IMR-90 (cell line): ENCODE data around the gene VSNL1. TPM values are rescaled to one million over a fixed set of nuclear protein-coding genes. Genes with fewer than 3 reads are reported as not detected.

Experiments used
- ATAC-seq: fragments of 200-7000 bp; cut with Tn5 transposase; 2 replicates; pipeline ENCODE4 v1.9.1; 2020; ENCODE audit warnings: low read depth, mild to moderate bottlenecking, moderate library complexity
- BruUV-seq: library from RNA; stranded (reverse); fragments of 400-500 nt; replicated peaks from 2 replicates; lab custom pipeline; 2021; lab: Mats Ljungman, UMichigan
- CTCF ChIA-PET: fragments of 300-600 bp; formaldehyde crosslinking; extraction: SDS; loops from one replicate; lab custom pipeline; 2021; ENCODE audit warnings: antibody characterized with exemption; lab: Yijun Ruan, JAX
- POLR2A ChIA-PET: fragments of 300-600 bp; sonication (Branson Sonifier 250); formaldehyde crosslinking; loops from one replicate; lab custom pipeline; 2022; ENCODE audit warnings: antibody characterized with exemption; ENCODE audit not compliant: unreplicated experiment; lab: Charles Lee
- DNase-seq: peaks from one replicate; pipeline ENCODE4 v3.0.0; 2013
- H2AFZ ChIP-seq: replicated peaks from 2 replicates; pipeline ENCODE3; 2013; ENCODE audit warnings: low read length, mild to moderate bottlenecking; ENCODE audit not compliant: poor library complexity
- H2AK5ac ChIP-seq: 2 replicates; pipeline ENCODE4 v1.6.1; 2013; ENCODE audit warnings: low read depth, low read length, inconsistent platforms
- H2AK9ac ChIP-seq: replicated peaks from 2 replicates; pipeline ENCODE3; 2013; ENCODE audit warnings: mild to moderate bottlenecking, low read depth, low read length, moderate library complexity; ENCODE audit not compliant: poor library complexity
- H2BK120ac ChIP-seq: 2 replicates; pipeline ENCODE4 v1.6.1; 2013; ENCODE audit warnings: low read depth, low read length, inconsistent platforms
- H2BK15ac ChIP-seq: 3 replicates; pipeline ENCODE4 v1.6.1; 2013; ENCODE audit warnings: low read depth, low read length, inconsistent platforms
- H2BK20ac ChIP-seq: 2 replicates; pipeline ENCODE4 v1.6.1; 2013; ENCODE audit warnings: low read depth, mild to moderate bottlenecking, inconsistent platforms, low read length, moderate library complexity
- H2BK5ac ChIP-seq: 2 replicates; pipeline ENCODE4 v1.6.1; 2013; ENCODE audit warnings: mild to moderate bottlenecking, low read depth, low read length, inconsistent platforms; ENCODE audit not compliant: poor library complexity, severe bottlenecking
- H3K14ac ChIP-seq: replicated peaks from 2 replicates; pipeline ENCODE4 v1.6.1; 2013; ENCODE audit warnings: low read depth, low read length, inconsistent platforms
- H3K18ac ChIP-seq: 2 replicates; pipeline ENCODE4 v1.6.1; 2013; ENCODE audit warnings: low read depth, low read length, control low read depth
- H3K23ac ChIP-seq: 2 replicates; pipeline ENCODE4 v1.6.1; 2013; ENCODE audit warnings: low read depth, low read length, inconsistent platforms
- H3K27ac ChIP-seq: 2 replicates; pipeline ENCODE4 v1.5.1; 2013; ENCODE audit warnings: mild to moderate bottlenecking, control low read depth, low read length; ENCODE audit not compliant: insufficient read depth
- H3K27me3 ChIP-seq: 2 replicates; pipeline ENCODE4 v1.6.1; 2013; ENCODE audit warnings: low read length; ENCODE audit not compliant: control insufficient read depth, insufficient read depth
- H3K36me3 ChIP-seq: 2 replicates; pipeline ENCODE4 v1.6.1; 2013; ENCODE audit warnings: low read length, mixed read lengths; ENCODE audit not compliant: control insufficient read depth, insufficient read depth
- H3K4ac ChIP-seq: 2 replicates; pipeline ENCODE4 v1.6.1; 2013; ENCODE audit warnings: low read depth, low read length, inconsistent platforms
- H3K4me1 ChIP-seq: 2 replicates; pipeline ENCODE4 v1.6.1; 2013; ENCODE audit warnings: low read length, mixed read lengths; ENCODE audit not compliant: control insufficient read depth, insufficient read depth
- H3K4me2 ChIP-seq: 2 replicates; pipeline ENCODE4 v1.6.1; 2013; ENCODE audit warnings: low read depth, mild to moderate bottlenecking, control low read depth, low read length, moderate library complexity
- H3K4me3 ChIP-seq: 2 replicates; pipeline ENCODE4 v1.5.1; 2013; ENCODE audit warnings: low read depth, mild to moderate bottlenecking, control low read depth, low read length, moderate library complexity; ENCODE audit not compliant: insufficient read depth
- H3K56ac ChIP-seq: 2 replicates; pipeline ENCODE4 v1.6.1; 2013; ENCODE audit warnings: low read length, inconsistent platforms; ENCODE audit not compliant: insufficient read depth; ENCODE audit errors: extremely low read depth
- H3K79me1 ChIP-seq, 2 experiments: 2 replicates each; pipeline ENCODE4 v1.6.1; 2013; ENCODE audit warnings: low read length in 2 of 2, inconsistent platforms in 1 of 2, low read depth in 1 of 2
- H3K9ac ChIP-seq: 2 replicates; pipeline ENCODE4 v1.6.1; 2013; ENCODE audit warnings: low read depth, low read length, control low read depth
- H3K9me1 ChIP-seq: 2 replicates; pipeline ENCODE4 v1.6.1; 2013; ENCODE audit warnings: low read length, inconsistent platforms; ENCODE audit not compliant: insufficient read depth
- H3K9me3 ChIP-seq: 2 replicates; pipeline ENCODE4 v1.6.1; 2013; ENCODE audit warnings: low read length; ENCODE audit not compliant: control insufficient read depth, insufficient read depth
- H4K20me1 ChIP-seq: 2 replicates; pipeline ENCODE4 v1.6.1; 2013; ENCODE audit warnings: low read length, inconsistent platforms; ENCODE audit not compliant: insufficient read depth
- H4K5ac ChIP-seq: 2 replicates; pipeline ENCODE4 v1.6.1; 2013; ENCODE audit warnings: mild to moderate bottlenecking, low read depth, low read length, control low read depth
- H4K8ac ChIP-seq, 2 experiments: 2 replicates each; pipeline ENCODE4 v1.6.1; 2013; ENCODE audit warnings: low read depth in 2 of 2, low read length in 2 of 2, control low read depth in 1 of 2, inconsistent platforms in 1 of 2
- H4K91ac ChIP-seq: 2 replicates; pipeline ENCODE4 v1.6.1; 2013; ENCODE audit warnings: low read depth, low read length, inconsistent platforms; ENCODE audit not compliant: insufficient read depth
- CTCF ChIP-seq: conservative IDR thresholded peaks from 2 replicates; pipeline ENCODE4 v1.5.1; 2012; ENCODE audit warnings: mild to moderate bottlenecking, low read depth, low read length, improper control_type of control experiment
- WGBS, 2 experiments: methylation state at CpG; one replicate each; pipeline versions ENCODE4 v1.1.5 to v1.1.7; 2013; ENCODE audit warnings: missing lambda C conversion rate in 2 of 2; ENCODE audit not compliant: insufficient read length in 1 of 2; ENCODE audit errors: extremely low coverage in 2 of 2; 5-methylcytosine and 5-hydroxymethylcytosine counted together
- dilution Hi-C: fragments of 300-500 bp; cut with HindIII; formaldehyde crosslinking; loops from one replicate; pipeline ENCODE4 v1.14.3; 2018; ENCODE audit warnings: low sequenced_read_pairs; ENCODE audit not compliant: unreplicated experiment
- in situ Hi-C: fragments of 300-500 bp; cut with MboI; formaldehyde crosslinking; loops from 3 replicates; pipeline ENCODE4 v1.14.3; 2019; ENCODE audit warnings: low sequenced_read_pairs, inconsistent platforms, mixed read lengths
- intact Hi-C: fragments of 100-400 bp; cut with micrococcal nuclease; formaldehyde crosslinking; loops from 2 replicates; pipeline ENCODE4 v1.10.0; 2022
- polyA plus RNA-seq, 3 experiments: library from polyadenylated mRNA; depleted of rRNA; stranded (reverse); fragments of >200 nt; gene quantifications; 2 replicates each; pipeline ENCODE4 v1.2.3, GENCODE V29; 2012; ENCODE audit warnings: low replicate concordance in 1 of 3
- total RNA-seq: library from RNA; depleted of rRNA; stranded (reverse); fragments of >200 nt; gene quantifications from 2 replicates; pipeline ENCODE4 v1.2.3, GENCODE V29; 2012

Gene VSNL1
- total and polyA plus RNA-seq, 2 of the 4 experiments (the other 2 are of a cell fraction), result 0.32 to 0.36 TPM

DNA sequence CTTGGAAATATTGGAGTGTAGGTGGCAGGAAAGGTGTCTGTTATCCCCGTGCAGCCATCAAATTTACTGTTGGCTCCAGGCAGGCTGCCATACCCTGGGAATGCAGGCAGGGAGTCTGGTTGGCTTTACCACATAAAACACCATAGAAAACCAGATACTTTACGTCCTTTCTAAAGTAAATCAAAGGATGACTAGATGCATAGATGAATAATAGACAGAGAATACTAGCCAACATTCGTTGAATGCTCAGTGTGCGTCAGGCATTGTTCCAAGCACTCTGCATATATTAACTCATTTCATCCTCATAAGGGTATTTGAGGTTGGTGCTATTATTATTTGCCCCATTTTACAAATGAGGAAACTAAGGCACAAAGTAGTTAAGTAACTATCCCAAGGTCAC, 65.2 kb downstream of the VSNL1 start:
- intact Hi-C loops, result no loop called here
- no peak for TF ChIP-seq CTCF
- H3K4ac ChIP-seq, result no peak overlapping the region

More for the DNA sequence above, 65.2 kb downstream of the VSNL1 start:
- Histone ChIP-seq H3K79me1 (no peaks in the 10 kb centered on the region), H3K9me1 (no peaks in the 10 kb centered on the region), H3K4me3 (no peak overlapping the region), H3K27me3 (peaks cover 4% of the 10 kb centered on the region; the same call in 1 of the 2 replicates), H4K5ac (no peak overlapping the region), H3K27ac (no peak overlapping the region), H2AFZ (no peak overlapping the region), H2BK20ac (no peak overlapping the region), H3K18ac (no peak overlapping the region), H3K23ac (no peak overlapping the region), H4K8ac (no peak overlapping the region), H3K9ac (no peak overlapping the region), H2BK15ac (no peak overlapping the region), H3K9me3 (no peaks in the 10 kb centered on the region), H3K4me1 (no peaks in the 10 kb centered on the region), H3K36me3 (no peaks in the 10 kb centered on the region), H3K14ac (no peak overlapping the region), H3K4me2 (no peak overlapping the region), H4K91ac (no peak overlapping the region), H3K56ac (no peak overlapping the region), H2AK9ac (no peak overlapping the region), H4K20me1 (no peaks in the 10 kb centered on the region), H2BK5ac (no peak overlapping the region), H2BK120ac (no peak overlapping the region), H2AK5ac (no peak overlapping the region)
- in situ Hi-C loops (no loop called here), dilution Hi-C loops (no loop called here)
- no CpG with 5 or more reads among the region's 4 CpGs for WGBS, 2 experiments
- no TSS peak for BruUV-seq
- ATAC-seq (no peak), DNase-seq (no peak)
- POLR2A ChIA-PET, result no interaction called here
- CTCF ChIA-PET, result no interaction called here
